HG03025 (cell line): ENCODE measurements around the gene ST3GAL4.
"Not testable (repeated sequence)": the region's sequence is repeated elsewhere in the genome, so short reads cannot be mapped to it uniquely, and the experiment has no call there.

Source experiments
- ATAC-seq: cut with Tn5 transposase; IDR thresholded peaks from one replicate; pipeline ENCODE4 v1.9.1; 2021; ENCODE audit warnings: mild to moderate bottlenecking, moderate library complexity; ENCODE audit not compliant: unreplicated experiment, low FRiP score

The ST3GAL4 gene

GRCh38 chr11:126381960-126382359 lies 26.5 kb downstream of the ST3GAL4 start:
- ATAC-seq = not testable (repeated sequence)

- ATAC-seq = not testable (repeated sequence)
Measured at GRCh38 chr11:126382641-126383040, 27.2 kb downstream of the ST3GAL4 start.

GRCh38 chr11:126383339-126384335 lies 28.2 kb downstream of the ST3GAL4 start:
- ATAC-seq = no peak

- no peak for ATAC-seq
Measured at GRCh38 chr11:126384449-126385070, 29.1 kb downstream of the ST3GAL4 start.

GRCh38 chr11:126385991-126386728 lies 30.7 kb downstream of the ST3GAL4 start:
- ATAC-seq = no peak

GRCh38 chr11:126386729-126387071 lies 31.2 kb downstream of the ST3GAL4 start:
- not testable (repeated sequence) for ATAC-seq

GRCh38 chr11:126387857-126388256 lies 32.4 kb downstream of the ST3GAL4 start:
- ATAC-seq = no peak

GRCh38 chr11:126390272-126390867 lies 34.9 kb downstream of the ST3GAL4 start:
- no peak for ATAC-seq

GRCh38 chr11:126391286-126391954 lies 35.9 kb downstream of the ST3GAL4 start:
- no peak for ATAC-seq

- no peak for ATAC-seq
Measured at GRCh38 chr11:126391970-126392632, 36.6 kb downstream of the ST3GAL4 start.

- no peak for ATAC-seq
Measured at GRCh38 chr11:126392633-126393013, 37.1 kb downstream of the ST3GAL4 start.

- ATAC-seq = no peak
Measured at GRCh38 chr11:126393143-126393542, 37.7 kb downstream of the ST3GAL4 start.

- ATAC-seq = no peak
Measured at GRCh38 chr11:126394036-126394435, 38.5 kb downstream of the ST3GAL4 start.

GRCh38 chr11:126394634-126395072 lies 39.2 kb downstream of the ST3GAL4 start:
- not testable (repeated sequence) for ATAC-seq

- not testable (repeated sequence) for ATAC-seq
Measured at GRCh38 chr11:126395784-126396183, 40.3 kb downstream of the ST3GAL4 start.

- not testable (repeated sequence) for ATAC-seq
Measured at GRCh38 chr11:126396266-126396665, 40.8 kb downstream of the ST3GAL4 start.

GRCh38 chr11:126396965-126397364 lies 41.5 kb downstream of the ST3GAL4 start:
- no peak for ATAC-seq

- no peak for ATAC-seq
Measured at GRCh38 chr11:126398296-126398695, 42.8 kb downstream of the ST3GAL4 start.

GRCh38 chr11:126398721-126399120 lies 43.2 kb downstream of the ST3GAL4 start:
- ATAC-seq = no peak
